Right lobe of liver (tissue), 4 donors: ENCODE measurements around the gene CBLC.
A peak's percentile ranks its signal among the peaks of the same experiment; 100 is the strongest.

ENCODE experiments used
- POLR2A ChIP-seq: fragments of 450-650 bp; IDR thresholded peaks from one replicate; pipeline ENCODE4 v1.6.1; 2017; ENCODE audit warnings: antibody characterized with exemption, mild to moderate bottlenecking
- TF ChIP-seq, protein P1 (sequence below), 4 donors: fragments of 200-600 bp in 3 of 4; fragments of 450-650 bp in 1 of 4; IDR thresholded peaks; one replicate each; pipeline versions ENCODE4 v1.5.1 to v1.8.0; 2016 to 2022; ENCODE audit warnings: antibody characterized with exemption in 4 of 4, mild to moderate bottlenecking in 2 of 4
- donor health status: DM: no; HTN: no; CAD: no.
- donor health status: DM: no; HTN: no; CAD: no.
- donor health status: DM: no; HTN: yes; CAD: no.

DNA sequence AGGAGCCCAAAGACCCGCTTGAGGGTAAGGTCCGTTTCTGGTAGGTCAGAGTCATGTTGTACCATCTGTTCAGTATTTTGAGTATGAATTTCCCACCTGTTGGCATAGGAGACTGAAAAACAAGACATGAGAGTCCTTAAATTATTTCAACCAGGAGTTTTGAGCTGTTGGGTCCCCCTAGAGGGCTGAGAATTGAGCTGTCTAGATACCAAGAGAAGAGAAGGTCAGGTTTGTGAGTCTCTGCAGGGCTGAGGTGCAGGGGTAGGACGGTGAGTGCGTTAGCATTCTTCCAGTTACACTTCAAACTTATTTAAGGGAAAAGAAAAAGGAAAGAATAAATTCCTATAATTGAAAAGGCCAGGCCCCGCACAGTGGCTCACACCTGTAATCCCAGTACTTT is 5.0 kb downstream of the CBLC start:
- TF ChIP-seq, protein P1, sequence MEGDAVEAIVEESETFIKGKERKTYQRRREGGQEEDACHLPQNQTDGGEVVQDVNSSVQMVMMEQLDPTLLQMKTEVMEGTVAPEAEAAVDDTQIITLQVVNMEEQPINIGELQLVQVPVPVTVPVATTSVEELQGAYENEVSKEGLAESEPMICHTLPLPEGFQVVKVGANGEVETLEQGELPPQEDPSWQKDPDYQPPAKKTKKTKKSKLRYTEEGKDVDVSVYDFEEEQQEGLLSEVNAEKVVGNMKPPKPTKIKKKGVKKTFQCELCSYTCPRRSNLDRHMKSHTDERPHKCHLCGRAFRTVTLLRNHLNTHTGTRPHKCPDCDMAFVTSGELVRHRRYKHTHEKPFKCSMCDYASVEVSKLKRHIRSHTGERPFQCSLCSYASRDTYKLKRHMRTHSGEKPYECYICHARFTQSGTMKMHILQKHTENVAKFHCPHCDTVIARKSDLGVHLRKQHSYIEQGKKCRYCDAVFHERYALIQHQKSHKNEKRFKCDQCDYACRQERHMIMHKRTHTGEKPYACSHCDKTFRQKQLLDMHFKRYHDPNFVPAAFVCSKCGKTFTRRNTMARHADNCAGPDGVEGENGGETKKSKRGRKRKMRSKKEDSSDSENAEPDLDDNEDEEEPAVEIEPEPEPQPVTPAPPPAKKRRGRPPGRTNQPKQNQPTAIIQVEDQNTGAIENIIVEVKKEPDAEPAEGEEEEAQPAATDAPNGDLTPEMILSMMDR (IDR thresholded peaks at IDR 0.05) = peak in 2 of 4 donors; percentile 6 to 7
- TF ChIP-seq POLR2A = no peak
